ENCODE results near the gene RWDD3.

RWDD3 gene

GRCh38 chr1:95230768-95231191 lies 3.2 kb upstream of the RWDD3 start:
- DNase-seq = no peak

- DNase-seq = no peak
These were observed 1.2 kb upstream of the RWDD3 start for GRCh38 chr1:95232646-95233318.

GRCh38 chr1:95233319-95233736 lies 682 bp upstream of the RWDD3 start:
- DNase-seq = no peak

- no peak for DNase-seq
These were observed 3.0 kb downstream of the RWDD3 start for GRCh38 chr1:95236784-95237575.

GRCh38 chr1:95237981-95238703 lies 4.1 kb downstream of the RWDD3 start:
- DNase-seq = no peak

GRCh38 chr1:95245029-95245428 lies 11.0 kb downstream of the RWDD3 start:
- DNase-seq = no peak

- DNase-seq = no peak
These were observed 12.5 kb downstream of the RWDD3 start for GRCh38 chr1:95246511-95246910.

GRCh38 chr1:95247607-95248006 lies 13.6 kb downstream of the RWDD3 start:
- no peak for DNase-seq

GRCh38 chr1:95249916-95250315 lies 15.9 kb downstream of the RWDD3 start:
- no peak for DNase-seq

GRCh38 chr1:95252422-95252821 lies 18.4 kb downstream of the RWDD3 start:
- DNase-seq = no peak

- no peak for DNase-seq
These were observed 20.9 kb downstream of the RWDD3 start for GRCh38 chr1:95254959-95255358.

- no peak for DNase-seq
These were observed 21.8 kb downstream of the RWDD3 start for GRCh38 chr1:95255826-95256225.

GRCh38 chr1:95257758-95258157 lies 23.7 kb downstream of the RWDD3 start:
- no peak for DNase-seq

- DNase-seq = no peak
These were observed 25.2 kb downstream of the RWDD3 start for GRCh38 chr1:95259245-95259644.

- no peak for DNase-seq
These were observed 28.9 kb downstream of the RWDD3 start for GRCh38 chr1:95262913-95263312.

- DNase-seq = no peak
These were observed 29.4 kb downstream of the RWDD3 start for GRCh38 chr1:95263450-95263849.

GRCh38 chr1:95265106-95265505 lies 31.1 kb downstream of the RWDD3 start:
- no peak for DNase-seq

GRCh38 chr1:95276429-95276828 lies 42.4 kb downstream of the RWDD3 start:
- DNase-seq = no peak

- no peak for DNase-seq
These were observed 44.4 kb downstream of the RWDD3 start for GRCh38 chr1:95278173-95279006.

- no peak for DNase-seq
These were observed 47.9 kb downstream of the RWDD3 start for GRCh38 chr1:95281781-95282517.

GRCh38 chr1:95282518-95282895 lies 48.5 kb downstream of the RWDD3 start:
- DNase-seq = no peak

GRCh38 chr1:95284420-95284819 lies 50.4 kb downstream of the RWDD3 start:
- DNase-seq = no peak
